Measurements from ENCODE around the gene ELOVL2. TPM values are rescaled to one million over a fixed set of nuclear protein-coding genes. Genes with fewer than 3 reads are reported as not detected.

The ELOVL2 gene
- total RNA-seq, 1 experiment from 2014 or later, result 0.07 TPM

GRCh38 chr6:10979603-10980002 lies 64.5 kb downstream of the ELOVL2 start:
- intact Hi-C loops (cut with micrococcal nuclease), result loop anchor here (10.0 kb wide), 1 partner anchor 285 kb away; no protein-coding TSS in a partner anchor
- POLR2A ChIA-PET, result no interaction called here
- no TSS peak for BruUV-seq (replicated peaks)

More at GRCh38 chr6:10979603-10980002, 64.5 kb downstream of the ELOVL2 start:
- no peaks in the 10 kb centered on the region for H3K27me3 ChIP-seq (ENCODE audit: insufficient read depth, low read length)
- H2AFZ ChIP-seq (ENCODE audit: low read depth, low read length, poor library complexity, severe bottlenecking), result no peak overlapping the region
- H3K9ac ChIP-seq (ENCODE audit: low read length), result no peak overlapping the region
- no peak overlapping the region for H3K27ac ChIP-seq (ENCODE audit: low read depth, low read length)
- H3K4me1 ChIP-seq (ENCODE audit: control insufficient read depth in 1 of 2, insufficient read depth in 2 of 2, low read length in 2 of 2), result no peaks in the 10 kb centered on the region
- no peak for ATAC-seq
- H3K9me2 ChIP-seq (ENCODE audit: insufficient read depth), result no peaks in the 10 kb centered on the region
- DNase-seq (ENCODE audit: low read depth, low spot score), result no peak
- H4K20me1 ChIP-seq (ENCODE audit: insufficient read depth), result no peaks in the 10 kb centered on the region
- RAD21 ChIA-PET (ENCODE audit: low non-redundant PET in 1 of 2, low total read pairs in 2 of 2, uncharacterized antibody in 2 of 2, unreplicated experiment in 2 of 2), result no interaction called here
- H3K36me3 ChIP-seq (ENCODE audit: control insufficient read depth in 1 of 2, insufficient read depth in 2 of 2, low read length in 2 of 2), result no peaks in the 10 kb centered on the region
- CTCF ChIA-PET, result interaction anchor here (1.4 kb wide), 1 partner anchor 25 kb away, joined by 3 read pairs; no protein-coding TSS in a partner anchor
- H3K4me3 ChIP-seq (replicated peaks in 1 of 2; ENCODE audit: low read depth in 1 of 2, low read length in 2 of 2), result no peak overlapping the region
- no peaks in the 10 kb centered on the region for H3K9me3 ChIP-seq (ENCODE audit: control insufficient read depth in 1 of 2, insufficient read depth in 1 of 2, low read depth in 1 of 2, low read length in 2 of 2)
- H3K79me2 ChIP-seq (ENCODE audit: insufficient read depth, low read length), result no peaks in the 10 kb centered on the region
- TF ChIP-seq, protein P1, sequence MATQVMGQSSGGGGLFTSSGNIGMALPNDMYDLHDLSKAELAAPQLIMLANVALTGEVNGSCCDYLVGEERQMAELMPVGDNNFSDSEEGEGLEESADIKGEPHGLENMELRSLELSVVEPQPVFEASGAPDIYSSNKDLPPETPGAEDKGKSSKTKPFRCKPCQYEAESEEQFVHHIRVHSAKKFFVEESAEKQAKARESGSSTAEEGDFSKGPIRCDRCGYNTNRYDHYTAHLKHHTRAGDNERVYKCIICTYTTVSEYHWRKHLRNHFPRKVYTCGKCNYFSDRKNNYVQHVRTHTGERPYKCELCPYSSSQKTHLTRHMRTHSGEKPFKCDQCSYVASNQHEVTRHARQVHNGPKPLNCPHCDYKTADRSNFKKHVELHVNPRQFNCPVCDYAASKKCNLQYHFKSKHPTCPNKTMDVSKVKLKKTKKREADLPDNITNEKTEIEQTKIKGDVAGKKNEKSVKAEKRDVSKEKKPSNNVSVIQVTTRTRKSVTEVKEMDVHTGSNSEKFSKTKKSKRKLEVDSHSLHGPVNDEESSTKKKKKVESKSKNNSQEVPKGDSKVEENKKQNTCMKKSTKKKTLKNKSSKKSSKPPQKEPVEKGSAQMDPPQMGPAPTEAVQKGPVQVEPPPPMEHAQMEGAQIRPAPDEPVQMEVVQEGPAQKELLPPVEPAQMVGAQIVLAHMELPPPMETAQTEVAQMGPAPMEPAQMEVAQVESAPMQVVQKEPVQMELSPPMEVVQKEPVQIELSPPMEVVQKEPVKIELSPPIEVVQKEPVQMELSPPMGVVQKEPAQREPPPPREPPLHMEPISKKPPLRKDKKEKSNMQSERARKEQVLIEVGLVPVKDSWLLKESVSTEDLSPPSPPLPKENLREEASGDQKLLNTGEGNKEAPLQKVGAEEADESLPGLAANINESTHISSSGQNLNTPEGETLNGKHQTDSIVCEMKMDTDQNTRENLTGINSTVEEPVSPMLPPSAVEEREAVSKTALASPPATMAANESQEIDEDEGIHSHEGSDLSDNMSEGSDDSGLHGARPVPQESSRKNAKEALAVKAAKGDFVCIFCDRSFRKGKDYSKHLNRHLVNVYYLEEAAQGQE (IDR thresholded peaks at IDR 0.05; ENCODE audit: low read depth), result no peak
- TF ChIP-seq, protein P2, sequence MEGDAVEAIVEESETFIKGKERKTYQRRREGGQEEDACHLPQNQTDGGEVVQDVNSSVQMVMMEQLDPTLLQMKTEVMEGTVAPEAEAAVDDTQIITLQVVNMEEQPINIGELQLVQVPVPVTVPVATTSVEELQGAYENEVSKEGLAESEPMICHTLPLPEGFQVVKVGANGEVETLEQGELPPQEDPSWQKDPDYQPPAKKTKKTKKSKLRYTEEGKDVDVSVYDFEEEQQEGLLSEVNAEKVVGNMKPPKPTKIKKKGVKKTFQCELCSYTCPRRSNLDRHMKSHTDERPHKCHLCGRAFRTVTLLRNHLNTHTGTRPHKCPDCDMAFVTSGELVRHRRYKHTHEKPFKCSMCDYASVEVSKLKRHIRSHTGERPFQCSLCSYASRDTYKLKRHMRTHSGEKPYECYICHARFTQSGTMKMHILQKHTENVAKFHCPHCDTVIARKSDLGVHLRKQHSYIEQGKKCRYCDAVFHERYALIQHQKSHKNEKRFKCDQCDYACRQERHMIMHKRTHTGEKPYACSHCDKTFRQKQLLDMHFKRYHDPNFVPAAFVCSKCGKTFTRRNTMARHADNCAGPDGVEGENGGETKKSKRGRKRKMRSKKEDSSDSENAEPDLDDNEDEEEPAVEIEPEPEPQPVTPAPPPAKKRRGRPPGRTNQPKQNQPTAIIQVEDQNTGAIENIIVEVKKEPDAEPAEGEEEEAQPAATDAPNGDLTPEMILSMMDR (IDR thresholded peaks at IDR 0.05 in 2 of 3, conservative IDR thresholded peaks at IDR 0.05 in 1 of 3; ENCODE audit: borderline replicate concordance in 1 of 3, insufficient read depth in 1 of 3, low read depth in 2 of 3, low read length in 2 of 3), result no peak
- TF ChIP-seq FOSL1 (IDR thresholded peaks at IDR 0.05; ENCODE audit: low read depth) (no peak), ELF1 (IDR thresholded peaks at IDR 0.05; ENCODE audit: borderline replicate concordance, low read depth) (no peak), CBX3 (IDR thresholded peaks at IDR 0.05; ENCODE audit: low read depth) (no peak), EZH2 (IDR thresholded peaks at IDR 0.05) (no peak), MAX (IDR thresholded peaks at IDR 0.05) (no peak), SP1 (IDR thresholded peaks at IDR 0.05; ENCODE audit: low read depth) (no peak), CEBPB (IDR thresholded peaks at IDR 0.05; ENCODE audit: low read depth) (no peak), POLR2A (IDR thresholded peaks at IDR 0.05; ENCODE audit: borderline replicate concordance, extremely low read depth, insufficient read depth, insufficient read length) (no peak), RAD21 (IDR thresholded peaks at IDR 0.05; ENCODE audit: low read depth) (no peak), YY1 (IDR thresholded peaks at IDR 0.05; ENCODE audit: extremely low read depth, insufficient replicate concordance, low read depth, low read length) (no peak), EGR1 (IDR thresholded peaks at IDR 0.05; ENCODE audit: low read depth) (no peak), SIN3A (IDR thresholded peaks at IDR 0.05; ENCODE audit: low read depth) (no peak), SRF (IDR thresholded peaks at IDR 0.05; ENCODE audit: low read depth) (no peak), ZNF274 (IDR thresholded peaks at IDR 0.05; ENCODE audit: low read depth, low read length) (no peak), ZFX (IDR thresholded peaks at IDR 0.05) (no peak), ATF3 (IDR thresholded peaks at IDR 0.05) (no peak), EZH2phosphoT487 (IDR thresholded peaks at IDR 0.05; ENCODE audit: borderline replicate concordance) (no peak)
- TF ChIP-seq, protein P3, sequence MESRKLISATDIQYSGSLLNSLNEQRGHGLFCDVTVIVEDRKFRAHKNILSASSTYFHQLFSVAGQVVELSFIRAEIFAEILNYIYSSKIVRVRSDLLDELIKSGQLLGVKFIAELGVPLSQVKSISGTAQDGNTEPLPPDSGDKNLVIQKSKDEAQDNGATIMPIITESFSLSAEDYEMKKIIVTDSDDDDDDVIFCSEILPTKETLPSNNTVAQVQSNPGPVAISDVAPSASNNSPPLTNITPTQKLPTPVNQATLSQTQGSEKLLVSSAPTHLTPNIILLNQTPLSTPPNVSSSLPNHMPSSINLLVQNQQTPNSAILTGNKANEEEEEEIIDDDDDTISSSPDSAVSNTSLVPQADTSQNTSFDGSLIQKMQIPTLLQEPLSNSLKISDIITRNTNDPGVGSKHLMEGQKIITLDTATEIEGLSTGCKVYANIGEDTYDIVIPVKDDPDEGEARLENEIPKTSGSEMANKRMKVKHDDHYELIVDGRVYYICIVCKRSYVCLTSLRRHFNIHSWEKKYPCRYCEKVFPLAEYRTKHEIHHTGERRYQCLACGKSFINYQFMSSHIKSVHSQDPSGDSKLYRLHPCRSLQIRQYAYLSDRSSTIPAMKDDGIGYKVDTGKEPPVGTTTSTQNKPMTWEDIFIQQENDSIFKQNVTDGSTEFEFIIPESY (IDR thresholded peaks at IDR 0.05; ENCODE audit: extremely low read depth, insufficient replicate concordance, low read length), result no peak
- H3K4me2 ChIP-seq (ENCODE audit: low read length), result no peak overlapping the region
